Thyroid gland (tissue), 4 donors: ENCODE data around the gene FGF2. TPM values are rescaled to one million over a fixed set of nuclear protein-coding genes. Genes with fewer than 3 reads are reported as not detected.
"Not testable (repeated sequence)": the region's sequence is repeated elsewhere in the genome, so short reads cannot be mapped to it uniquely, and the experiment has no call there.

Experiments used
- DNase-seq, 2 donors: peaks; one replicate each; pipeline ENCODE4 v3.0.0-alpha.2; 2019
- H3K27ac ChIP-seq, 3 donors: fragments of 200-600 bp; sonication (generic); 1 replicate in 2 of 3; 2 replicates in 1 of 3; pipeline ENCODE4 v1.5.1; 2016 to 2019; ENCODE audit warnings: mild to moderate bottlenecking in 1 of 3, moderate library complexity in 1 of 3
- H3K27me3 ChIP-seq: fragments of 200-600 bp; sonication (generic); one replicate; pipeline ENCODE4 v1.5.1; 2019
- H3K36me3 ChIP-seq, 2 donors: fragments of 200-600 bp; sonication (generic); one replicate each; pipeline ENCODE4 v1.5.1; 2016 to 2019
- H3K4me1 ChIP-seq, 2 donors: fragments of 200-600 bp; sonication (generic); one replicate each; pipeline ENCODE4 v1.5.1; 2017 to 2019
- H3K4me3 ChIP-seq, 3 donors: fragments of 200-600 bp; sonication (generic); replicated peaks in 1 of 3; 1 replicate in 2 of 3; 2 replicates in 1 of 3; pipeline ENCODE4 v1.5.1; 2016; ENCODE audit warnings: mild to moderate bottlenecking in 1 of 3
- H3K9me3 ChIP-seq: fragments of 200-600 bp; sonication (generic); one replicate; pipeline ENCODE4 v1.5.1; 2017
- CTCF ChIP-seq, 6 experiments: fragments of 200-600 bp in 3 of 6; fragments of 450-650 bp in 3 of 6; sonication (generic) in 3 of 6; IDR thresholded peaks; one replicate each; pipeline ENCODE4 v1.5.1; 2016 to 2019; ENCODE audit warnings: antibody characterized with exemption in 6 of 6, mild to moderate bottlenecking in 2 of 6, inconsistent platforms in 1 of 6, moderate library complexity in 1 of 6
- POLR2A ChIP-seq, 2 donors: fragments of 450-650 bp; IDR thresholded peaks; one replicate each; pipeline ENCODE4 v1.6.1; 2017; ENCODE audit warnings: antibody characterized with exemption in 2 of 2, mild to moderate bottlenecking in 2 of 2, moderate library complexity in 1 of 2
- WGBS, 2 donors: methylation state at CpG; one replicate each; pipeline ENCODE4 v1.1.5; 2017; 5-methylcytosine and 5-hydroxymethylcytosine counted together
- intact Hi-C: fragments of 100-400 bp; cut with DNase I; formaldehyde crosslinking; loops from one replicate; pipeline ENCODE4 v1.15.1; 2023
- total RNA-seq, 4 donors: library from RNA; depleted of rRNA; stranded (reverse); fragments of >200 nt; gene quantifications; one replicate each; pipeline ENCODE4 v1.2.3, GENCODE V29; 2016

Gene FGF2
- total RNA-seq, 4 donors from 2014 or later, result 3.0 to 8.9 (median 3.5) TPM

GRCh38 chr4:122838034-122838433 is 11.4 kb downstream of the FGF2 start:
- no peaks in the 10 kb centered on the region for H3K9me3 ChIP-seq
- H3K36me3 ChIP-seq, result no peaks in the 10 kb centered on the region
- H3K4me1 ChIP-seq, result no peaks in the 10 kb centered on the region
- no peaks in the 10 kb centered on the region for H3K27me3 ChIP-seq
- WGBS, 2 donors, result 79 to 90% methylated on average over 1 of the region's 1 CpG
- H3K4me3 ChIP-seq, result no peak overlapping the region
- DNase-seq, result no peak
- no peak for TF ChIP-seq POLR2A (IDR thresholded peaks at IDR 0.05)
- no peak for TF ChIP-seq CTCF (IDR thresholded peaks at IDR 0.05)
- no peak overlapping the region for H3K27ac ChIP-seq
- intact Hi-C loops, result no loop called here

DNA sequence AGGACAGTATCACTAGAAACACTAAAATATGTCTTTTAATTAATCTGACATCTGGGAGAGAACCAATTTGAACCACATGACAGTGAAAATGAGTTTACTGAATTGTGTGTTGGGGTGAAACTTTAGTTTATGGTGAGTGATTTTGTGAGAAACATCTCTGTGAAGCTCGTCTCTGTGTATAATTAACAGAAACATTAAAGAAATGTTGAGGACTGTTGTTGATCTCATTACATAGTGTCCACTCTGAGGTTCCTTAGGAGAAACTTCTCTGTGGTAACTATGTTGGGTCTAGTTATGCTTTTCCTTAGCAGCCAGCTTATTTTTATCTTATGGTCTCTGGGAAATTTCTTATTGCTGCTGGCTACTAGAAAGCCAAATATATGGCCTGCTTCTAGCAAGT is 15.8 kb downstream of the FGF2 start:
- intact Hi-C loops, result no loop called here
- Histone ChIP-seq H3K9me3 (no peaks in the 10 kb centered on the region), H3K27me3 (no peaks in the 10 kb centered on the region), H3K4me1 (no peaks in the 10 kb centered on the region), H3K27ac (no peak overlapping the region), H3K4me3 (no peak overlapping the region), H3K36me3 (no peaks in the 10 kb centered on the region)
- DNase-seq, result no peak
- WGBS, 2 donors, result 88 to 98% methylated on average over 1 of the region's 1 CpG
- no peak for TF ChIP-seq POLR2A (IDR thresholded peaks at IDR 0.05)

GRCh38 chr4:122842984-122843531 is 16.4 kb downstream of the FGF2 start:
- intact Hi-C loops, result no loop called here
- WGBS, 2 donors, result 91% methylated on average over 4 of the region's 4 CpGs
- H3K27ac ChIP-seq, result no peak overlapping the region

DNA sequence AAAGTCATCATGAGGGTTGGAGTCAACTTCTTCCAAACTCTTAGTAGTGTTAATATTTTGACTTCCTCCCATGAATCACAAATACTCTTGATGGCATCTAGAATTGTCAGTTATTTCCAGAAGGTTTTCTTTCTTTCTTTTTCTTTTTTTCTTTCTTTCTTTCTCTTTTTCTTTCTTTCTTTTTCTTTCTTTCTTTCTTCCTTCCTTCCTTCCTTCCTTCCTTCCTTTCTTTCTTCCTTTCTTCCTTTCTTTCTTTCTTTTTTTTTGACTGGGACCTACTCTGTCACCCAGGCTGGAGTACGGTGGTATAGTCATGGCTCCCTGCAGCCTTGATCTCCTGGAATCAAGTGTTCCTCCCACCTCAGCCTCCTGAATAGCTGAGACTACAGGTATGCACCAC is 17.8 kb downstream of the FGF2 start:
- DNase-seq, H3K4me1 ChIP-seq, H3K27ac ChIP-seq, H3K36me3 ChIP-seq, H3K4me3 ChIP-seq, H3K27me3 ChIP-seq, H3K9me3 ChIP-seq, intact Hi-C loops: not testable (repeated sequence)
- 100% methylated on average over 1 of the region's 1 CpG for WGBS, 2 donors

More at GRCh38 chr4:122842984-122843531, 16.4 kb downstream of the FGF2 start:
- TF ChIP-seq POLR2A (IDR thresholded peaks at IDR 0.05) (no peak), CTCF (IDR thresholded peaks at IDR 0.05) (no peak)
- no peaks in the 10 kb centered on the region for H3K36me3 ChIP-seq
- H3K4me3 ChIP-seq, result no peak overlapping the region
- no peak for DNase-seq
- H3K4me1 ChIP-seq, result no peaks in the 10 kb centered on the region
- H3K9me3 ChIP-seq, result no peaks in the 10 kb centered on the region
- H3K27me3 ChIP-seq, result no peaks in the 10 kb centered on the region

- Histone ChIP-seq H3K36me3 (no peaks in the 10 kb centered on the region), H3K9me3 (no peaks in the 10 kb centered on the region), H3K27me3 (no peaks in the 10 kb centered on the region), H3K27ac (no peak overlapping the region), H3K4me1 (no peaks in the 10 kb centered on the region), H3K4me3 (no peak overlapping the region)
- intact Hi-C loops, result no loop called here
- WGBS, 2 donors, result 68 to 75% methylated on average over 3 of the region's 3 CpGs
- no peak for DNase-seq
- no peak for TF ChIP-seq POLR2A (IDR thresholded peaks at IDR 0.05)
- TF ChIP-seq CTCF (IDR thresholded peaks at IDR 0.05), result no peak
Measured at GRCh38 chr4:122845066-122845465, 18.4 kb downstream of the FGF2 start.

GRCh38 chr4:122845760-122846159 is 19.1 kb downstream of the FGF2 start:
- WGBS, 2 donors, result 50 to 53% methylated on average over 3 of the region's 3 CpGs
- no peak overlapping the region for H3K27ac ChIP-seq
- H3K4me3 ChIP-seq, result no peak overlapping the region
- DNase-seq, result no peak
- TF ChIP-seq POLR2A (IDR thresholded peaks at IDR 0.05), result no peak
- TF ChIP-seq CTCF (IDR thresholded peaks at IDR 0.05), result no peak
- intact Hi-C loops, result no loop called here
- no peaks in the 10 kb centered on the region for H3K9me3 ChIP-seq
- no peaks in the 10 kb centered on the region for H3K4me1 ChIP-seq
- H3K27me3 ChIP-seq, result no peaks in the 10 kb centered on the region
- H3K36me3 ChIP-seq, result no peaks in the 10 kb centered on the region
